Brain microvascular endothelial cell (primary cell): Measurements from ENCODE around the gene MYRF.
A peak's percentile ranks its signal among the peaks of the same experiment; 100 is the strongest.

Experiments
- DNase-seq: peaks from one replicate; pipeline ENCODE4 v3.0.0-alpha.2; 2020
- H3K27ac ChIP-seq: fragments of 250-450 bp; sonication (Bioruptor Pico); 2 replicates; pipeline ENCODE4 v1.5.1; 2020; ENCODE audit warnings: mild to moderate bottlenecking, moderate library complexity
- H3K27me3 ChIP-seq: fragments of 250-450 bp; sonication (Bioruptor Pico); replicated peaks from 2 replicates; pipeline ENCODE4 v1.5.1; 2020; ENCODE audit warnings: mild to moderate bottlenecking
- H3K36me3 ChIP-seq: fragments of 250-450 bp; sonication (Bioruptor Pico); replicated peaks from 2 replicates; pipeline ENCODE4 v1.5.1; 2020; ENCODE audit warnings: mild to moderate bottlenecking
- H3K4me3 ChIP-seq: 2 replicates; pipeline ENCODE4 v1.5.1; 2011; ENCODE audit warnings: low read depth, mild to moderate bottlenecking, control low read depth, low read length, moderate library complexity
- in situ Hi-C: cut with HindIII; loops from 2 replicates; pipeline ENCODE4 v1.10.0; 2017; ENCODE audit warnings: low sequenced_read_pairs, low pct_ligation_motif_present
- TF ChIP-seq, protein P1 (sequence below): IDR thresholded peaks from 2 replicates; pipeline ENCODE4 v1.5.1; 2011; ENCODE audit warnings: low read depth, mild to moderate bottlenecking, moderate library complexity, low read length, control low read depth, inconsistent platforms; ENCODE audit errors: missing control alignments

MYRF gene

DNA sequence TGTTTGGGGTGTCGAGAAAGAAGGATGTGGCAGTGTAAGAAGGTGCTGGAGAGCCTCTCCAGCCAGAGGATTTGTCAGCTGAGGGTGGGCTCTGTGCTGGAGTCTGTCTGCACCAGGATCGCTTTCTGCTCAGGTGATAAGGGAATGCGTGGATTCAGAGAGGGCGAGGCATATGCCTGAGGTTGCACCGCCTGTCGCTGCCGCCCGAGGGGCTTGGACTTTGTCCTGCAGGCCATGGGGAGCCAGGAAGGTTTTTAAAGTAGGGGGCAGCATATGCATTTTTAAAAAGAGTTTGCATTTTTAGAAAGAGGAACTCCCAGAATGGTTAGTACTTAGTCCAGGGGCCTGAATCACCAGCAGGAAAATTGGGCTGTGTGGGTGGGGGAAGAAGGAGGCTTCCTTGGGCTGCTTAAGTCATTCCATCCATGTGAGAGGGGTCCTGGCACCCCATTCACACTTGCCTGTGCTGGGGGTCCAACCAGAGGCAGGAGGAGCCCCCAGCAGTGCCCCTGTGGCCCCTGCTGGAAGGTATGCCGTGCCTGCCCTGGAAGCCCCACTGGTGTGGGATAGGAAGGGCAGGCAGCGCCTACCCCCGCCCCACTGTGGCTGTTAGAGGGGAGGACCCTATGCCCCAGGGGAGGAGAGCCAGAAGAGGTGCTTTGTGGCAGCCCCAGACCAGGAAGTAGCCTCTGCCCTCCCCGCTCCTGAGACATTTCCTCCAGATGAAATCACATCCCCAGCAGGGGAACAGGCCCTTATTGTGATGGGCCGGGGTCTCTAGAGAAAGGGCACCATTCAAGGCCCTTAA lies 35.8 kb upstream of the MYRF start:
- in situ Hi-C loops = no loop called here
- Histone ChIP-seq H3K27me3 (no peaks in the 10 kb centered on the region), H3K36me3 (no peaks in the 10 kb centered on the region), H3K4me3 (no peak overlapping the region), H3K27ac (no peak overlapping the region)
- DNase-seq = no peak
- TF ChIP-seq, protein P1, sequence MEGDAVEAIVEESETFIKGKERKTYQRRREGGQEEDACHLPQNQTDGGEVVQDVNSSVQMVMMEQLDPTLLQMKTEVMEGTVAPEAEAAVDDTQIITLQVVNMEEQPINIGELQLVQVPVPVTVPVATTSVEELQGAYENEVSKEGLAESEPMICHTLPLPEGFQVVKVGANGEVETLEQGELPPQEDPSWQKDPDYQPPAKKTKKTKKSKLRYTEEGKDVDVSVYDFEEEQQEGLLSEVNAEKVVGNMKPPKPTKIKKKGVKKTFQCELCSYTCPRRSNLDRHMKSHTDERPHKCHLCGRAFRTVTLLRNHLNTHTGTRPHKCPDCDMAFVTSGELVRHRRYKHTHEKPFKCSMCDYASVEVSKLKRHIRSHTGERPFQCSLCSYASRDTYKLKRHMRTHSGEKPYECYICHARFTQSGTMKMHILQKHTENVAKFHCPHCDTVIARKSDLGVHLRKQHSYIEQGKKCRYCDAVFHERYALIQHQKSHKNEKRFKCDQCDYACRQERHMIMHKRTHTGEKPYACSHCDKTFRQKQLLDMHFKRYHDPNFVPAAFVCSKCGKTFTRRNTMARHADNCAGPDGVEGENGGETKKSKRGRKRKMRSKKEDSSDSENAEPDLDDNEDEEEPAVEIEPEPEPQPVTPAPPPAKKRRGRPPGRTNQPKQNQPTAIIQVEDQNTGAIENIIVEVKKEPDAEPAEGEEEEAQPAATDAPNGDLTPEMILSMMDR = no peak

DNA sequence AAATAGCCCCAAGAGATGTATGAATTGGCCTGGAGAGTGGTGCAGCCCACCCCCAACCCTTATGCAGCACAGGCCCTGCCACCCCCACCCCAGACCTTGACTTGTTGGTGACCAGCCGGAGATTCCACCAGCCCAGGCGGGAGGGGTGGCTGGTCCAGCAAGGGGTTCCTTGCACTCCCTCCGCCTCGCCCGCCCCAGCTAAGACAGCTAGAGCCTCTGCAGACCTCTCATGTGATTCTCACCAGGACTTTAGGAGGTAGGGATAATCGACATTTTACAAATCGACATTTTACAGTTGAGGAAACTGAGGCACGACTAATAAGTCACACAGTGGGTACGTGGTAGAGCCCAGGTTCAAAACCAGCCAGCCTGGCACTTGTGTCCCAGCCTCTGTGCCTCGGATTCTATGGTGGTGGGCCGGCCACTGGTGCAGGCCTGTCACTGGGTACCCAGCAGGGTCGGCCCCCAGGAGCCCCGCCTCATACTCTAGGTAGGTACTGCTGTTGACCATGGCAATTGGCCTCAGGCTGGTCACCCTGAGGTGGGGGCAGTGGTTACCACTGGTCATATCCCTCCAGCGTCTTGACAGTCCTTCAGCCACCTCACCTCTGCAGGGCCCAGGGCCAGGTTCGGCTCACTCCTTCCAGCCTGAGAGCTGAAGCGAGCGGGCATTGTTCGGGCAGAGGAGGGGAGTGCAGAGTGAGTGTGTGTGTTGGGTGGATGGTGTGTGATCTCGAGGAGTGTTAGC lies 35.0 kb upstream of the MYRF start:
- no peak overlapping the region for H3K27ac ChIP-seq

DNA sequence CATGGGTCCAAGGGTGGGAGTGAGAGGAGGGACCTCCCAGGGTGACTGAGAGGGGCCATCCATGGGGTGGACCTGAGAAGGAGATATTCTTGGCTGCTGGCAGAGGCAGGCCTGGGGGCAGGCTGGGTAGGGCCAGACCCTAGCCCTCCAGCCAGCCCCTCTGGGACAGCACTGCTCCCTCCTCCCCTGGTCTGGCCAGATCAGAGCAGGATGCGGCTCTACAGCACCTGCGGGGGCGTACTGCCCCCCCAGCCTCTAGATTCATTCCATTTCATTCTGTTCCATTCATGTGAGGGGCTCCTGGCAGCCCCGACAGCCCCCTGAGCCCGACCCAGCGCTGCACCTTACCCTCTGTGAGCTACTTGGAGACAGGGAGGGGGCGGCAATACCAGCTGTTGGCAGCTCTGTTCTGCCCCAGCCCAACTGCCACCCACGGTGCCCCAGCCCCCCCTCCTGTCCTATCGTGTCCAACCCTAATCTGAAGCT lies 34.3 kb upstream of the MYRF start:
- no peaks in the 10 kb centered on the region for H3K27me3 ChIP-seq
- H3K4me3 ChIP-seq = peak overlapping the region; percentile 63
- DNase-seq = no peak
- in situ Hi-C loops = no loop called here
- no peak overlapping the region for H3K27ac ChIP-seq
- TF ChIP-seq, protein P1 = no peak
- no peaks in the 10 kb centered on the region for H3K36me3 ChIP-seq

More for the DNA sequence above, 35.0 kb upstream of the MYRF start:
- no peak for DNase-seq
- TF ChIP-seq, protein P1 = no peak
- H3K4me3 ChIP-seq = no peak overlapping the region
- no peaks in the 10 kb centered on the region for H3K27me3 ChIP-seq
- in situ Hi-C loops = no loop called here
- no peaks in the 10 kb centered on the region for H3K36me3 ChIP-seq

DNA sequence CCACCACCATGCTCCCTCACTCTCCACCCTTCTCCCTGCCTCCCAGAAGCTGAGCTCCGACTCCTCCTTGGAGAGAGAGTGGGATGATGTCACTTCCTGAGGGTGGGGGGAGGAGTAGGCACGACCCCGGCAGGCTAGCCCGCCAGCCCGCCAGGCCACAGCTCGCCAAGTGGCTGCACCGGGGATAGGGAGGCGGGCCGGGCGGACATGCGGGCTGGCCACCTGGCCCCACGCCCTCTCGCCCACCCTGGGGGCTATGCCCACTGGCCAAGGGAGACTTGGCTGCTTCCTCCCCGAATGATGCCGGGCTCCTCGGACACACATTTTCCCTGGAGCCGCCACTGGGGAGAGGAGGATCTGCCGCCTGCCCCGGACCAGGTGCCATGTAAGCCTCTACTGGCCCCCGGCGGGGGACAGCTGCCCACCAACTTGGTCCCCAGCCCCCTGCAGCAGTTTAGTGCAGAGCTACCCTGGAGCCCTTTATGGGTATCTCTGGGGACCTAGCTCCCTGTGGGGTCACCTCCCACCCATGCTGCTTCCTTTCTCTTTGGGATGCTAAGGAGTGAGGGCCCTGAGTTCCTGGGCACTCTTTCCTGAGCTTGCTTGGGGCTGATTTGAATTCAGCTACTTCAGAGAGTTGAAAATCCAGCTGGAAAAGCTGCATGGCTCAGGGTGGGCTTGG lies 33.7 kb upstream of the MYRF start:
- in situ Hi-C loops = no loop called here
- no peaks in the 10 kb centered on the region for H3K27me3 ChIP-seq
- no peak overlapping the region for H3K27ac ChIP-seq
- DNase-seq = peak; percentile 54
- peak overlapping the region; percentile 63 for H3K4me3 ChIP-seq
- TF ChIP-seq, protein P1 = no peak
- H3K36me3 ChIP-seq = no peaks in the 10 kb centered on the region

DNA sequence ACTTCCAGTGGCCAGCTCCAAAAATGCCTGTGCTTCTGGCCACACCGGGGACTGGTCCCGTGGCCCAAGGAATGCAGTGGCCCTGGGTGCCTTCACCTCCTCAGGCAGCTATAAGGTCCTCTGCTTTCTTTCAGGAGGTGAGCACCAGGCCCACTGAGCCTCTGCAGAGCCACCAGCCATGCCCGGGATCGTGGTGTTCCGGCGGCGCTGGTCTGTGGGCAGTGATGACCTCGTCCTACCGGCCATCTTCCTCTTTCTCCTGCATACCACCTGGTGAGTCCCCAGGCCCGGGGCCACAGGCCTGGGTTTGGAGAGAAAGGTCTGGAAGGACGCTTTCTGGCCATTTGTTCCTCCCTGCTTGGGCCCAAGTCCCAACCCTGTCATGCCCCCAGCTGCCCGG lies 32.5 kb upstream of the MYRF start:
- H3K27ac ChIP-seq = no peak overlapping the region
- DNase-seq = no peak
- TF ChIP-seq, protein P1 = no peak
- no peaks in the 10 kb centered on the region for H3K27me3 ChIP-seq
- peaks cover 2% of the 10 kb centered on the region for H3K36me3 ChIP-seq
- H3K4me3 ChIP-seq = no peak overlapping the region
- in situ Hi-C loops = no loop called here
